HG03575 (cell line): ENCODE data around the gene MRPL44.

Experiments used
- ATAC-seq: cut with Tn5 transposase; IDR thresholded peaks from one replicate; pipeline ENCODE4 v1.9.1; 2021; ENCODE audit not compliant: unreplicated experiment, insufficient number of reproducible peaks, low FRiP score; ENCODE audit errors: extremely low read depth

Gene MRPL44

GRCh38 chr2:223959688-223960087, 2.4 kb downstream of the MRPL44 start:
- ATAC-seq = no peak

- no peak for ATAC-seq
These were observed 10.7 kb downstream of the MRPL44 start for GRCh38 chr2:223967981-223968380.

GRCh38 chr2:223969315-223969714, 12.1 kb downstream of the MRPL44 start:
- ATAC-seq = no peak

GRCh38 chr2:223969856-223970255, 12.6 kb downstream of the MRPL44 start:
- no peak for ATAC-seq

GRCh38 chr2:223970343-223971128, 13.3 kb downstream of the MRPL44 start:
- ATAC-seq = no peak

- ATAC-seq = no peak
These were observed 14.5 kb downstream of the MRPL44 start for GRCh38 chr2:223971731-223972130.

- ATAC-seq = no peak
These were observed 15.4 kb downstream of the MRPL44 start for GRCh38 chr2:223972656-223973102.

- ATAC-seq = no peak
These were observed 16.3 kb downstream of the MRPL44 start for GRCh38 chr2:223973606-223974005.

- ATAC-seq = no peak
These were observed 19.5 kb downstream of the MRPL44 start for GRCh38 chr2:223976635-223977226.

GRCh38 chr2:223978451-223978850, 21.2 kb downstream of the MRPL44 start:
- ATAC-seq = no peak

- ATAC-seq = no peak
These were observed 22.6 kb downstream of the MRPL44 start for GRCh38 chr2:223979730-223980396.

GRCh38 chr2:223980397-223980735, 23.1 kb downstream of the MRPL44 start:
- ATAC-seq = no peak

- no peak for ATAC-seq
These were observed 23.5 kb downstream of the MRPL44 start for GRCh38 chr2:223980803-223981202.

- ATAC-seq = no peak
These were observed 24.0 kb downstream of the MRPL44 start for GRCh38 chr2:223981241-223981640.

GRCh38 chr2:223989206-223989855, 32.1 kb downstream of the MRPL44 start:
- no peak for ATAC-seq

- ATAC-seq = no peak
These were observed 32.6 kb downstream of the MRPL44 start for GRCh38 chr2:223989856-223990232.

- no peak for ATAC-seq
These were observed 34.3 kb downstream of the MRPL44 start for GRCh38 chr2:223991611-223992010.

GRCh38 chr2:223993634-223994232, 36.5 kb downstream of the MRPL44 start:
- ATAC-seq = peak; percentile 65

- no peak for ATAC-seq
These were observed 37.4 kb downstream of the MRPL44 start for GRCh38 chr2:223994562-223995162.
